Measurements from ENCODE around the gene RNF38.

Gene RNF38

DNA sequence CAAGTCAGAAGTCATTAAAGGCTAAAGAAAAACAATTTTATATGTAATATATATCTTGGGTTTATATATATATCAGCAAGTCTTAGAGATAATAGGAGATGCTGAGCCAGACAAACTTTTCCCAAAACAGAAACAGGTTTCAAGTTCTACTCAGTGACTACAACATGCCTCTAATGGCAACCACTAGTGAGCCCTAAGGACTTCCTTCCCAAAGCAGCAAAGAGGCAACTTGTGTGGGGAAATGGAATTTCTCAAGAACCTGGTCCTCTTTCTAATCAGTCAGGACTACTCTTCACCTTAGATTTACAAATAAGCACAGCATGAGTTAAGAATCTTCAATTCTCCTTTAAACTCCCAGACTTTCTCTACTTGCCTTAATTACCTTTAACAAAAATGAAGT lies 17.6 kb downstream of the RNF38 start:
- Histone ChIP-seq H3K4me2 (ENCODE audit: low read length) (no peak overlapping the region), H3K36me3 (ENCODE audit: control insufficient read depth, low read length) (peaks cover 9% of the 10 kb centered on the region), H3K9me3 (ENCODE audit: control insufficient read depth, insufficient read depth, low read length) (no peaks in the 10 kb centered on the region), H4K20me1 (ENCODE audit: control insufficient read depth, insufficient read depth, low read depth, low read length) (0 out of 2 replicates have a peak, but pooled peaks cover 5% of the 10 kb centered on the region), H3K27ac (ENCODE audit: low read depth, low read length) (no peak overlapping the region), H3K79me2 (ENCODE audit: control insufficient read depth, low read length) (peaks cover 90% of the 10 kb centered on the region), H3F3A (ENCODE audit: control insufficient read depth, insufficient read depth) (no peaks in the 10 kb centered on the region), H3K27me3 (ENCODE audit: control insufficient read depth, low read length) (no peaks in the 10 kb centered on the region), H3K4me1 (ENCODE audit: control insufficient read depth, low read length) (peaks cover 31% of the 10 kb centered on the region), H3K4me3 (ENCODE audit: low read length) (no peak overlapping the region), H3K9me2 (replicated peaks; ENCODE audit: control insufficient read depth, low read length) (no peaks in the 10 kb centered on the region)
- TF ChIP-seq EZH2phosphoT487 (IDR thresholded peaks at IDR 0.05; ENCODE audit: borderline replicate concordance, low read length), result no peak
- TF ChIP-seq, protein P1, sequence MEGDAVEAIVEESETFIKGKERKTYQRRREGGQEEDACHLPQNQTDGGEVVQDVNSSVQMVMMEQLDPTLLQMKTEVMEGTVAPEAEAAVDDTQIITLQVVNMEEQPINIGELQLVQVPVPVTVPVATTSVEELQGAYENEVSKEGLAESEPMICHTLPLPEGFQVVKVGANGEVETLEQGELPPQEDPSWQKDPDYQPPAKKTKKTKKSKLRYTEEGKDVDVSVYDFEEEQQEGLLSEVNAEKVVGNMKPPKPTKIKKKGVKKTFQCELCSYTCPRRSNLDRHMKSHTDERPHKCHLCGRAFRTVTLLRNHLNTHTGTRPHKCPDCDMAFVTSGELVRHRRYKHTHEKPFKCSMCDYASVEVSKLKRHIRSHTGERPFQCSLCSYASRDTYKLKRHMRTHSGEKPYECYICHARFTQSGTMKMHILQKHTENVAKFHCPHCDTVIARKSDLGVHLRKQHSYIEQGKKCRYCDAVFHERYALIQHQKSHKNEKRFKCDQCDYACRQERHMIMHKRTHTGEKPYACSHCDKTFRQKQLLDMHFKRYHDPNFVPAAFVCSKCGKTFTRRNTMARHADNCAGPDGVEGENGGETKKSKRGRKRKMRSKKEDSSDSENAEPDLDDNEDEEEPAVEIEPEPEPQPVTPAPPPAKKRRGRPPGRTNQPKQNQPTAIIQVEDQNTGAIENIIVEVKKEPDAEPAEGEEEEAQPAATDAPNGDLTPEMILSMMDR (IDR thresholded peaks at IDR 0.05; ENCODE audit: low read depth, low read length, poor library complexity, severe bottlenecking), result no peak

DNA sequence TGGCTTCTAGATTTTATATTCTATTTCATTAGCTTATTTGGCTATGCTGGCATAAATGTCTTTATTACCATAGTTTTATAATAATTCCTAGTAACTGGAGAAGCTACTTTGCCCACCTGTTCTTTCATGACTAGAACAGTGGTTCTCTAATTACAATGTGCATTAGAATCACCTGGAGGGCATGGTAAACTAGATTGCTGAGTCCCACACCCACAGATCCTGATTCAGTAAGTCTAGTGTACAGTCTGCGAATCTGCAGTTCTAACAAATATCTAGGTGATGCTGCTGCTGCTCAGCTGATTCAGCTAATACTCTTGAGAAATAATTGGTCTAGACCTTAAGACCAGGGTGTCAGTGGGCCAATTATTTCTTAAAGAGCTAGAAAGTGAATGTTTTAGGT lies 35.5 kb downstream of the RNF38 start:
- TF ChIP-seq EZH2phosphoT487 (IDR thresholded peaks at IDR 0.05; ENCODE audit: borderline replicate concordance, low read length), result no peak
- TF ChIP-seq, protein P1 (IDR thresholded peaks at IDR 0.05; ENCODE audit: low read depth, low read length, poor library complexity, severe bottlenecking), result no peak
- peaks cover 46% of the 10 kb centered on the region for H3K36me3 ChIP-seq (ENCODE audit: control insufficient read depth, low read length)

GRCh38 chr9:36363448-36363847 lies 36.6 kb downstream of the RNF38 start:
- no peaks in the 10 kb centered on the region for H3K9me3 ChIP-seq (ENCODE audit: control insufficient read depth, insufficient read depth, low read length)
- no peaks in the 10 kb centered on the region for H3K27me3 ChIP-seq (ENCODE audit: control insufficient read depth, low read length)
- H3K79me2 ChIP-seq (ENCODE audit: control insufficient read depth, low read length), result no peaks in the 10 kb centered on the region
- H3K36me3 ChIP-seq (ENCODE audit: control insufficient read depth, low read length), result peaks cover 36% of the 10 kb centered on the region
- H3K4me3 ChIP-seq (ENCODE audit: low read length), result no peak overlapping the region
- TF ChIP-seq, protein P1 (IDR thresholded peaks at IDR 0.05; ENCODE audit: low read depth, low read length, poor library complexity, severe bottlenecking), result no peak
- TF ChIP-seq EZH2phosphoT487 (IDR thresholded peaks at IDR 0.05; ENCODE audit: borderline replicate concordance, low read length), result no peak
- H3F3A ChIP-seq (ENCODE audit: control insufficient read depth, insufficient read depth), result no peaks in the 10 kb centered on the region
- H3K27ac ChIP-seq (ENCODE audit: low read depth, low read length), result no peak overlapping the region
- no peaks in the 10 kb centered on the region for H3K4me1 ChIP-seq (ENCODE audit: control insufficient read depth, low read length)
- no peak overlapping the region for H3K4me2 ChIP-seq (ENCODE audit: low read length)
- H4K20me1 ChIP-seq (ENCODE audit: control insufficient read depth, insufficient read depth, low read depth, low read length), result no peaks in the 10 kb centered on the region; the same call in 1 of the 2 replicates
- H3K9me2 ChIP-seq (replicated peaks; ENCODE audit: control insufficient read depth, low read length), result no peaks in the 10 kb centered on the region

More for the DNA sequence above, 35.5 kb downstream of the RNF38 start:
- Histone ChIP-seq H3K79me2 (ENCODE audit: control insufficient read depth, low read length) (no peaks in the 10 kb centered on the region), H4K20me1 (ENCODE audit: control insufficient read depth, insufficient read depth, low read depth, low read length) (no peaks in the 10 kb centered on the region; the same call in 1 of the 2 replicates), H3K9me3 (ENCODE audit: control insufficient read depth, insufficient read depth, low read length) (no peaks in the 10 kb centered on the region), H3K27me3 (ENCODE audit: control insufficient read depth, low read length) (no peaks in the 10 kb centered on the region), H3F3A (ENCODE audit: control insufficient read depth, insufficient read depth) (no peaks in the 10 kb centered on the region), H3K4me2 (ENCODE audit: low read length) (no peak overlapping the region), H3K9me2 (replicated peaks; ENCODE audit: control insufficient read depth, low read length) (no peaks in the 10 kb centered on the region), H3K27ac (ENCODE audit: low read depth, low read length) (no peak overlapping the region), H3K4me3 (ENCODE audit: low read length) (no peak overlapping the region), H3K4me1 (ENCODE audit: control insufficient read depth, low read length) (no peaks in the 10 kb centered on the region)

Measured in DOHH2 (cell line).